ENCODE measurements around the gene TNFRSF14. TPM values are rescaled to one million over a fixed set of nuclear protein-coding genes. Genes with fewer than 3 reads are reported as not detected.
A peak's percentile ranks its signal among the peaks of the same experiment; 100 is the strongest.
"Not testable (repeated sequence)": the region's sequence is repeated elsewhere in the genome, so short reads cannot be mapped to it uniquely, and the experiment has no call there.

TNFRSF14 gene
- total RNA-seq, 1 donor from 2014 or later, result 141 TPM

- Histone ChIP-seq H3K4me1 (peaks cover 13 to 36% of the 10 kb centered on the region in 2 donors), H3K27me3 (no peaks in the 10 kb centered on the region), H3K27ac (peak overlapping the region; percentile 92 to 95), H3K9me3 (no peaks in the 10 kb centered on the region), H3K4me3 (peak overlapping the region; percentile 38 to 49), H3K36me3 (no peaks in the 10 kb centered on the region)
- TF ChIP-seq CTCF (IDR thresholded peaks at IDR 0.05), result peak; percentile 91 to 96 (median 92)
- intact Hi-C loops (cut with DNase I), result loop anchor here (1.0 kb wide), 3 partner anchors 22 to 136 kb away; partner anchors contain the start of genes PANK4, PEX10 and PRXL2B
- DNase-seq (ENCODE audit: low spot score in 2 of 2), result peak; percentile 49 to 86
Observed at GRCh38 chr1:2548068-2548589, 8.0 kb upstream of the TNFRSF14 start.

- intact Hi-C loops (cut with DNase I); H3K36me3 ChIP-seq; DNase-seq (ENCODE audit: low spot score in 2 of 2); H3K9me3 ChIP-seq; H3K27me3 ChIP-seq: not testable (repeated sequence)
- H3K4me1 ChIP-seq, result peaks cover 13 to 31% of the 10 kb centered on the region in 2 donors
- peak overlapping the region; percentile 92 to 95 for H3K27ac ChIP-seq
- peak overlapping the region; percentile 38 to 49 for H3K4me3 ChIP-seq
Observed at GRCh38 chr1:2549367-2550029, 6.7 kb upstream of the TNFRSF14 start.

- DNase-seq (ENCODE audit: low spot score in 2 of 2); H3K27ac ChIP-seq; intact Hi-C loops (cut with DNase I); H3K36me3 ChIP-seq; H3K27me3 ChIP-seq; H3K9me3 ChIP-seq; H3K4me3 ChIP-seq: not testable (repeated sequence)
- H3K4me1 ChIP-seq, result peaks cover 13 to 34% of the 10 kb centered on the region in 2 donors
Observed at GRCh38 chr1:2550309-2550861, 5.8 kb upstream of the TNFRSF14 start.

- H3K27me3 ChIP-seq; intact Hi-C loops (cut with DNase I); H3K4me3 ChIP-seq; DNase-seq (ENCODE audit: low spot score in 2 of 2); H3K27ac ChIP-seq; H3K36me3 ChIP-seq; H3K9me3 ChIP-seq: not testable (repeated sequence)
- H3K4me1 ChIP-seq, result peaks cover 11 to 33% of the 10 kb centered on the region in 2 donors
Observed at GRCh38 chr1:2551544-2551943, 4.6 kb upstream of the TNFRSF14 start.

GRCh38 chr1:2552189-2552588 lies 4.0 kb upstream of the TNFRSF14 start:
- intact Hi-C loops (cut with DNase I), result no loop called here

GRCh38 chr1:2553076-2553475 lies 3.1 kb upstream of the TNFRSF14 start:
- H3K9me3 ChIP-seq; H3K36me3 ChIP-seq; H3K27ac ChIP-seq; DNase-seq (ENCODE audit: low spot score in 2 of 2); H3K4me3 ChIP-seq; H3K27me3 ChIP-seq; intact Hi-C loops (cut with DNase I): not testable (repeated sequence)
- H3K4me1 ChIP-seq, result peaks cover 5 to 27% of the 10 kb centered on the region in 2 donors

More at GRCh38 chr1:2552189-2552588, 4.0 kb upstream of the TNFRSF14 start:
- H3K4me1 ChIP-seq, result peaks cover 8 to 34% of the 10 kb centered on the region in 2 donors
- no peaks in the 10 kb centered on the region for H3K27me3 ChIP-seq
- no peaks in the 10 kb centered on the region for H3K36me3 ChIP-seq
- H3K9me3 ChIP-seq, result no peaks in the 10 kb centered on the region
- H3K27ac ChIP-seq, result no peak overlapping the region
- DNase-seq (ENCODE audit: low spot score in 2 of 2), result no peak
- no peak for TF ChIP-seq CTCF (IDR thresholded peaks at IDR 0.05)
- H3K4me3 ChIP-seq, result no peak overlapping the region

GRCh38 chr1:2553871-2554620 lies 2.1 kb upstream of the TNFRSF14 start:
- no peaks in the 10 kb centered on the region for H3K27me3 ChIP-seq
- no peak for TF ChIP-seq CTCF (IDR thresholded peaks at IDR 0.05)
- H3K9me3 ChIP-seq, result no peaks in the 10 kb centered on the region
- H3K36me3 ChIP-seq, result no peaks in the 10 kb centered on the region
- H3K27ac ChIP-seq, result no peak overlapping the region
- no peak overlapping the region for H3K4me3 ChIP-seq
- intact Hi-C loops (cut with DNase I), result no loop called here
- peaks cover 3 to 20% of the 10 kb centered on the region in 2 donors for H3K4me1 ChIP-seq
- DNase-seq (ENCODE audit: low spot score in 2 of 2), result no peak

Measured in ascending aorta (tissue), 2 donors.